Ectodermal cell (in vitro differentiated cells): ENCODE results near the gene IFT43.

Experiments
- H3K27ac ChIP-seq: 2 replicates; pipeline ENCODE4 v1.7.0; 2013; ENCODE audit warnings: mild to moderate bottlenecking, low read depth, low read length; ENCODE audit not compliant: insufficient read depth, poor library complexity, severe bottlenecking
- H3K27me3 ChIP-seq: 2 replicates; pipeline ENCODE4 v1.7.0; 2013; ENCODE audit warnings: mild to moderate bottlenecking, low read length; ENCODE audit not compliant: insufficient read depth, control insufficient read depth, poor library complexity, severe bottlenecking
- H3K36me3 ChIP-seq: one replicate; pipeline ENCODE4 v1.7.0; 2013; ENCODE audit warnings: low read length; ENCODE audit not compliant: control insufficient read depth, insufficient read depth
- H3K4me1 ChIP-seq: one replicate; pipeline ENCODE4 v1.7.0; 2013; ENCODE audit warnings: low read length; ENCODE audit not compliant: control insufficient read depth, insufficient read depth
- H3K4me3 ChIP-seq: 2 replicates; pipeline ENCODE4 v1.7.0; 2013; ENCODE audit warnings: low read depth, low read length, control low read depth; ENCODE audit not compliant: insufficient read depth
- H3K9me3 ChIP-seq: 2 replicates; pipeline ENCODE4 v1.7.0; 2013; ENCODE audit warnings: mild to moderate bottlenecking, low read length, moderate library complexity; ENCODE audit not compliant: control insufficient read depth
- WGBS, 2 experiments: methylation state at CpG; one replicate each; pipeline ENCODE4 v1.1.7; 2013; ENCODE audit warnings: missing lambda C conversion rate in 2 of 2; 5-methylcytosine and 5-hydroxymethylcytosine counted together

Gene IFT43

DNA sequence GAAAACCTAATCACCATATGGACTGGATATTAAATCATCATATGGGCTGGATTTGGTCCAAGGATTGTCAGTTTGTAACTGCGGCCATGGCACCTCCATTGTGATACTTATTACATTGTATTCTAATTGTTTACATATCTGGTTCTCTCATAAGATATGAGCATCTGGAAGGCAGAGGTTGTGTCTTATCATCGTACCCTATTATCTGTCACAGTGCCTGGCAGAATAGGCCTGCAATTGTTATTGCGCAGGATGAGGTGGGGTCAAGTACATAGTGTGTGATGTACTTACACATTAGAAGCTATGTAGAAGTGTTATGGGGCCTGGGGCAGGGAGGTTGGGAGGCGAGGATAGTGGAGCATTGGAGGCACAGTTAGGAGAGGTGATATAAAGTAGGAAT, 4.7 kb downstream of the IFT43 start:
- H3K4me1 ChIP-seq, result peaks cover 6% of the 10 kb centered on the region
- H3K36me3 ChIP-seq, result peaks cover 9% of the 10 kb centered on the region
- no peaks in the 10 kb centered on the region for H3K9me3 ChIP-seq
- no peaks in the 10 kb centered on the region for H3K27me3 ChIP-seq
- WGBS, 2 experiments, result 94 to 98% methylated on average over 3 to 4 of the region's 4 CpGs
- H3K4me3 ChIP-seq, result no peak overlapping the region
- no peak overlapping the region for H3K27ac ChIP-seq

DNA sequence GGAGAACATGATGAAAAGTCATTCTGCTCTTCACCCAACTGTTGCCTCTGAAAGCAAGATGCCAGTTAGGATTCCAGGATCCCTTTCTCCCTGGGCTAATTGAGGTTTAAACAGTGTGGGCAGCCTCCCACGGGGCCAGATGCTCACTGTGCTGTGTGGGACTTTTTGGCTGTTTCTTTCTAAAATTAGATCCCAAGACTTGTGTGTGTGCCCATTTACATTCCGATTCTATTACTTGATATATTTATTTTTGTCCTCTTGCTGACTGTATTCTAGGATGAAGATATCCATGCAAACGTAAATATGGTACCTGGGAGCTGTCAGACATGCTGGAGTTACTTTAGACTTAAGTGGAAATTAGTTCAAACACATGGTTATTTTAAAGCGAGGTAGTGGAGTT, 6.2 kb downstream of the IFT43 start:
- Histone ChIP-seq H3K27me3 (no peaks in the 10 kb centered on the region), H3K9me3 (no peaks in the 10 kb centered on the region), H3K4me1 (peaks cover under 1% of the 10 kb centered on the region), H3K36me3 (peaks cover 9% of the 10 kb centered on the region), H3K27ac (no peak overlapping the region), H3K4me3 (no peak overlapping the region)
- WGBS, 2 experiments, result 94 to 96% methylated on average over 4 of the region's 4 CpGs

DNA sequence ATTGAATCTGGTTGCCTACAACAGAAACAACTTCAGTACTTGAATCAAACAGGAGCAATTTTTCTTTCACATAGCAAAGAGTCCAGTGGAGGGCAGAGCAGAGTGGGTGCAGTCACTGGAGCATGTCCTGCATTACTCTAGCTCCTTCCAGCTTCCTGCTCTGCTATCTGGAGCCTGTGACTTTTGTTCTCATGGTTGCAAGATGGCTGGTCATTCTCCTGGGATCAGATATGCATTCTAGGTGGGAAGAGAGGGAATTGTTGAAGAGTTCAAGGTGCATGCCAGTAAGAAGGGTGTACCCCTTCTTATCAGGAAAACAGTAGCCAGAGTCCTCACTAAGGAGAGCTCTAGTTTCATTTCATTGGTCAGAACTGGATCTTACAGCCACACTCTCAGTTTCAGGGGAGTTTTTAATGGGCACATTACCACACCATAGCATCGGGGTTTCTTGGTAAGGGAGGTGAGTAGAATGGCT, 8.0 kb downstream of the IFT43 start:
- H3K36me3 ChIP-seq, result peaks cover 9% of the 10 kb centered on the region
- H3K4me3 ChIP-seq, result no peak overlapping the region
- no peaks in the 10 kb centered on the region for H3K4me1 ChIP-seq
- no peak overlapping the region for H3K27ac ChIP-seq
- H3K9me3 ChIP-seq, result no peaks in the 10 kb centered on the region
- 100% methylated on average over 1 of the region's 1 CpG; no CpG with 5 or more reads in 1 of the 2 experiments for WGBS, 2 experiments
- no peaks in the 10 kb centered on the region for H3K27me3 ChIP-seq

DNA sequence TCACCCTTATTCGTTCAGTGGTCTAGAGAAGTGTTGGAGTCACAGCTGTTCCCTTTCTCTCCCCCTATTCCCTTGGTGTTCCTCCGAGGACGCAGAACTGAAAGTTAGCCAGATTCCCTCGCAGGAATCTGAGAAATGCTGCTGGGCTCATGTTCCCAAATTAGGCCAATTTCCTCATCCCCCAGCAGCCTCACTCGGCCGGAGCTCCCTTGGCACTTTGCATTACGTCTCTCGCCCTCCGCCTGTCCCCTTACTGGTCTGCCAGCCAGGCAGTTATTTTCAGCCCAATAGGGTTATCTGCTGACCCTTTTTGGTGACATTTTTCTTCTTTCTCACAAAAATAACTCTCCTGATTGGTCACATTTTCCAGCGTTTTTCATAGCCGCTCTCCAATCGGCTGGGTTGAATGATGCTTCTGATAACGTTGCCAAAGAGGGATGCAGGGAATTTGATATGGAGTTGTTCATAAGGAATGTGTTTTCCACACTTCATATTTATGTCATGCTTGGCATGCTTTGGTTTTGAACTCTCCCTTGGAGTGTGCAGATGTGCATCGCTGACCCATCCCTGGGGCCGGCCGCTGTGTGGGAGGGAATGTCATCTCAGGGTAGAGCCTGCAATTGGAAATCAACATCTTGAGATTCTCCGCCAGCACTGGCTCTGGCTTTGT, 9.9 kb downstream of the IFT43 start:
- Histone ChIP-seq H3K9me3 (no peaks in the 10 kb centered on the region), H3K27ac (no peak overlapping the region), H3K36me3 (peaks cover 9% of the 10 kb centered on the region), H3K27me3 (no peaks in the 10 kb centered on the region), H3K4me1 (no peaks in the 10 kb centered on the region), H3K4me3 (no peak overlapping the region)
- 91 to 93% methylated on average over 17 of the region's 17 CpGs for WGBS, 2 experiments

DNA sequence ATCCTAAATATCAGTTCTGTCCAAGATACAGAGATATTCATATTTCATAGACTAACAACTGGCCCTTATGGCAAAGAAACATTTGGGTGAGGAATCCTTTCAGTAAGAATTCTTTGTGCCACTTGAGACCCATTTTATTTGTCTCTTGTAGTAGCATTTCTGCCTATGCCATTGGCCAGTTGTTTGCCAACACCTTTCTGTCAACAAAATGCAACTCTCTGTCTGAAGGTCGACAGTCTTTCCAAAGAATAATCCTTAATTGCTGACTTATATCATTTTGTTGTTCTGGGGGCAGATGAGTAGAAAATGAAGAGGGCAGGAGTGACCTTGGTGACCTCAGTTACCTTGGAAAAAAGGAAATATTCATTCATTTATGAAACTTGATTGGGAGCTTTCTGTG, 10.9 kb downstream of the IFT43 start:
- Histone ChIP-seq H3K4me1 (no peaks in the 10 kb centered on the region), H3K36me3 (peaks cover 5% of the 10 kb centered on the region), H3K27me3 (no peaks in the 10 kb centered on the region), H3K4me3 (no peak overlapping the region), H3K27ac (no peak overlapping the region), H3K9me3 (no peaks in the 10 kb centered on the region)
- 83 to 89% methylated on average over 1 of the region's 1 CpG for WGBS, 2 experiments

DNA sequence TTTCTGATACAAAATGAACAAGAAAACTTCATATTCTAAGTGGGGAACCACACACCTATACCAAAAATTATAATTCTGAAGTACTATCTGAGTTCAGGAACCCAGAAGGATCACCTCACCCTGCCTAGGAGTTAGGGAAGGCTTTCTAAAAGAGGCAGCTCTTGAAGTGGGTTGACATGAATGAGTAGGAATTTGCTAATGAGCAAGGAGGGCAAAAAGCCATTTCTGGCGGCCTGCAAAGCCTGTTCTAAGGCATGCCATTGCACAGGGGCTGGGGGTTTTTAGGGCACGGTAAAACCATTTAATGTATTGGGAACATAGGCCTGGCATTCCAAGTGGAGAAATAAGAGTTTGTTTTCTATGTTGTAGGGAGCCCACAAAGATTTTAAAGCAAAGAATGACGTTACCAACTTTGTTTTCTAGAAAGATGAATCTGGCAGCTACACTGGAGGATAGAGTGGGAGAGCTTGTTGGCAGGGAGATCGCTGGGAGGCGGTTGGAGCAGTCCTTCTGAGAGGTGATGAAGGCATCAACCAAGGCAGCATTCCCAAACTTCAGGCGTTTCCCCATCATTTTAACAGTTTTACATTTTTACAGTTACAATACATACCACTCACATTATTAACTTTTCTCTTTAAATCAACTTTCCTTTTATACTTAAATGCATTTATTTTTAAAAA, 14.1 kb downstream of the IFT43 start:
- H3K27ac ChIP-seq, result no peak overlapping the region

DNA sequence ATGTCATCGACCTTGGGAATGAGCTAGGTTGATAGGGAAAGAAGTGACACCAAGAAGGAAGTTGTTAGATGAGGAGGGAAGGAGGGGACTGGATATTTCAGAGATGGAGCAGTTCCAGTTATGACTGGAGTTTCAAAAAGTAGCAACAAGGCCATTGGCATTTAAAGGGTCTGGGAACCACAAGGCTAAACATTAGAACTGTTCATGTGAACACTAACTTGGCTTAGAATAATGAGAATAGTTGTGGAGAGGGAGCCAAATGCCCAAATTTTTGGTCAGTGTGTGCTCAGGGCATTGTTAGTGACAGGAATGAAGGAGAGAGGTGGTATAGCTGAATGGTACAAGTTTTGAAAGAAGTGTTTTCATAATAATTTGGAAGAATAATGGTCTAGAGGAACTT, 16.8 kb downstream of the IFT43 start:
- Histone ChIP-seq H3K27me3 (no peaks in the 10 kb centered on the region), H3K27ac (no peak overlapping the region), H3K4me3 (no peak overlapping the region), H3K4me1 (no peaks in the 10 kb centered on the region), H3K36me3 (peaks cover 17% of the 10 kb centered on the region), H3K9me3 (no peaks in the 10 kb centered on the region)
- 91 to 97% methylated on average over 1 of the region's 1 CpG for WGBS, 2 experiments

More for the DNA sequence above, 14.1 kb downstream of the IFT43 start:
- Histone ChIP-seq H3K4me1 (no peaks in the 10 kb centered on the region), H3K36me3 (peaks cover 11% of the 10 kb centered on the region), H3K27me3 (no peaks in the 10 kb centered on the region), H3K4me3 (no peak overlapping the region), H3K9me3 (no peaks in the 10 kb centered on the region)
- 97% methylated on average over 6 of the region's 6 CpGs for WGBS, 2 experiments

DNA sequence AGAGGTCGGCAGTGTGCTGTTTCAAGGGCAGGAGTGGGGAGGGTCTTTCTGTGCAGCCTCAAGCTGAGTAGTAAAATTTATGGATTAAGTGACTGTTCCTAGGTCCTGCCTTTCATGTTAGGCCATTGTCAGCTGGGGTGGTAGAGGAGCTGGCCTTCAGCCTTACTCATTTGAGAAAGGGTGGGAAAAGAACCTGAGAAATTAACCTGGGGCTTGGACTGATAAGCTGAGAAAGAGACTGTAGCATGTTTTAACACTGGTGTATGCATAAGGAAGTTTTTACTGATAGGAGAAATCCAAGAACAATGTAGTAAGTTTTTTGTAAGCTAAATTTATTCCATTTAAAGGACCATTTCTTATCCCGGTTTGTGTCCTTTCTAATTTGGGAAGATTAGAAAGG, 20.7 kb downstream of the IFT43 start:
- H3K4me1 ChIP-seq, result no peaks in the 10 kb centered on the region
- H3K36me3 ChIP-seq, result peaks cover 25% of the 10 kb centered on the region
- no peaks in the 10 kb centered on the region for H3K27me3 ChIP-seq
- H3K4me3 ChIP-seq, result no peak overlapping the region
- 94 to 97% methylated on average over 1 of the region's 2 CpGs for WGBS, 2 experiments
- no peak overlapping the region for H3K27ac ChIP-seq
- no peaks in the 10 kb centered on the region for H3K9me3 ChIP-seq

DNA sequence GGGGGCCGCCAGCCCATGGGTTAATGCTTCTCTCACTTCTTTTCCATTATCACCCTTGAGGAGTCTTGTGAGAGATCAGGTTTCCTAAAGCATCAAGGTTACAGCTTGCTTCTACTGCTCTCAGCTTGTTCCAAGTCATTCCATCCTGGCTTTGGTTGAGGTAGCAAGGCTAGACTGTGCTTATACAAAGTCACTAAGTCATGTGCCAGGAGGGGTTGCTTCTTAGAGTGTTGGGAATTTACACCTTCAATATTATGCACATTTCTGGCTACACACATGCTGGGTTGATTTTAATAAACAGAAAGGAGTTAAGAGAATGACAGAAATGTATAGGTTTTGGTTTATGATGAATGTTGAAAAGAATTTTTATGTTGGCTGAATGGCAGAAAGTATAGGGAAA, 21.8 kb downstream of the IFT43 start:
- no peaks in the 10 kb centered on the region for H3K27me3 ChIP-seq
- H3K27ac ChIP-seq, result no peak overlapping the region
- H3K36me3 ChIP-seq, result peaks cover 25% of the 10 kb centered on the region
- H3K9me3 ChIP-seq, result no peaks in the 10 kb centered on the region
- no peaks in the 10 kb centered on the region for H3K4me1 ChIP-seq
- WGBS, 2 experiments, result 100% methylated on average over 1 of the region's 1 CpG
- H3K4me3 ChIP-seq, result no peak overlapping the region

DNA sequence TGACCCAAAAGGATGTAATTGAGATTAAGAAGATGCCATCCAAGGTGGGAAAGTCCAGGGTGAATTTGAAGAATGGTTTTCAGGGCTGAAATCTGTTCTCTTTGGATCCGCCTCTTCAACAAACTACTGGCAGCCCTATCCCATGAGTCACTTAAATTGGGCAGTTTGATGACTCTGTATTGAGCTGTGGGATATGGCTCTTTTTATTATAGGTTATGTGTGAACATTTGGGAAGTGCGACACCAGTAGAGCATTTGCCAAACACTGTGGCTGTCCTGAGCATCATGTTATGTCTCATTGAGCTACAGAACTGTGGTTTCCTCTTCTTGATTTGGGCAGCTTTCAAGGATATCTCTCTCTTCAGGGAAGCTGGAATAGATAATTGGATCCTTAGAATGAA, 22.3 kb downstream of the IFT43 start:
- WGBS, 2 experiments, result 92 to 99% methylated on average over 2 of the region's 2 CpGs
- no peaks in the 10 kb centered on the region for H3K9me3 ChIP-seq
- no peaks in the 10 kb centered on the region for H3K27me3 ChIP-seq
- H3K4me3 ChIP-seq, result no peak overlapping the region
- H3K36me3 ChIP-seq, result peaks cover 25% of the 10 kb centered on the region
- H3K4me1 ChIP-seq, result no peaks in the 10 kb centered on the region
- H3K27ac ChIP-seq, result no peak overlapping the region
